ENCODE data around the gene LRRTM4. TPM values are rescaled to one million over a fixed set of nuclear protein-coding genes. Genes with fewer than 3 reads are reported as not detected.

The LRRTM4 gene
- total and polyA plus RNA-seq, 2 donors (not counting 1 experiment from before 2014, with no cell fraction given) = 0.05 TPM; not detected in 1

- no peaks in the 10 kb centered on the region for H3K36me3 ChIP-seq (ENCODE audit: control insufficient read depth, insufficient read depth, low read length)
- no peak overlapping the region for H3K4me2 ChIP-seq (ENCODE audit: extremely low read depth, insufficient read depth, low read length)
- H3K4me3 ChIP-seq (replicated peaks in 1 of 4; ENCODE audit: control extremely low read depth in 1 of 4, insufficient read depth in 1 of 4, low read depth in 3 of 4, low read length in 4 of 4) = no peak overlapping the region
- H3K4me1 ChIP-seq (ENCODE audit: control insufficient read depth, extremely low read depth, insufficient read depth, low read length) = no peaks in the 10 kb centered on the region
- no peak overlapping the region for H3K27ac ChIP-seq (ENCODE audit: insufficient read depth, low read length)
- no peak overlapping the region for H3K9ac ChIP-seq (ENCODE audit: insufficient read depth, low read length)
- DNase-seq (ENCODE audit: low read depth in 2 of 2) = no peak
- H3K27me3 ChIP-seq (ENCODE audit: control insufficient read depth, insufficient read depth, low read length) = no peaks in the 10 kb centered on the region
- no peak for TF ChIP-seq EZH2 (IDR thresholded peaks at IDR 0.05; ENCODE audit: low read length, missing control alignments)
- TF ChIP-seq, protein P1, sequence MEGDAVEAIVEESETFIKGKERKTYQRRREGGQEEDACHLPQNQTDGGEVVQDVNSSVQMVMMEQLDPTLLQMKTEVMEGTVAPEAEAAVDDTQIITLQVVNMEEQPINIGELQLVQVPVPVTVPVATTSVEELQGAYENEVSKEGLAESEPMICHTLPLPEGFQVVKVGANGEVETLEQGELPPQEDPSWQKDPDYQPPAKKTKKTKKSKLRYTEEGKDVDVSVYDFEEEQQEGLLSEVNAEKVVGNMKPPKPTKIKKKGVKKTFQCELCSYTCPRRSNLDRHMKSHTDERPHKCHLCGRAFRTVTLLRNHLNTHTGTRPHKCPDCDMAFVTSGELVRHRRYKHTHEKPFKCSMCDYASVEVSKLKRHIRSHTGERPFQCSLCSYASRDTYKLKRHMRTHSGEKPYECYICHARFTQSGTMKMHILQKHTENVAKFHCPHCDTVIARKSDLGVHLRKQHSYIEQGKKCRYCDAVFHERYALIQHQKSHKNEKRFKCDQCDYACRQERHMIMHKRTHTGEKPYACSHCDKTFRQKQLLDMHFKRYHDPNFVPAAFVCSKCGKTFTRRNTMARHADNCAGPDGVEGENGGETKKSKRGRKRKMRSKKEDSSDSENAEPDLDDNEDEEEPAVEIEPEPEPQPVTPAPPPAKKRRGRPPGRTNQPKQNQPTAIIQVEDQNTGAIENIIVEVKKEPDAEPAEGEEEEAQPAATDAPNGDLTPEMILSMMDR (conservative IDR thresholded peaks at IDR 0.05 in 1 of 2, IDR thresholded peaks at IDR 0.05 in 1 of 2; ENCODE audit: low read depth in 1 of 2, low read length in 2 of 2) = no peak
- no peak overlapping the region for H2AFZ ChIP-seq (ENCODE audit: low read length)
- H4K20me1 ChIP-seq (ENCODE audit: control insufficient read depth, extremely low read depth, insufficient read depth, low read length) = no peaks in the 10 kb centered on the region
- H3K79me2 ChIP-seq (ENCODE audit: control insufficient read depth, insufficient read depth, low read length) = no peaks in the 10 kb centered on the region
- H3K9me3 ChIP-seq (ENCODE audit: control insufficient read depth, insufficient read depth, low read depth, low read length) = no peaks in the 10 kb centered on the region
Observed at GRCh38 chr2:77322431-77322830, 199.7 kb downstream of the LRRTM4 start.

GRCh38 chr2:77314721-77315120 lies 207.5 kb downstream of the LRRTM4 start:
- no peaks in the 10 kb centered on the region for H4K20me1 ChIP-seq (ENCODE audit: control insufficient read depth, extremely low read depth, insufficient read depth, low read length)
- no peaks in the 10 kb centered on the region for H3K4me1 ChIP-seq (ENCODE audit: control insufficient read depth, extremely low read depth, insufficient read depth, low read length)
- no peak overlapping the region for H3K4me3 ChIP-seq (replicated peaks in 1 of 4; ENCODE audit: control extremely low read depth in 1 of 4, insufficient read depth in 1 of 4, low read depth in 3 of 4, low read length in 4 of 4)
- no peaks in the 10 kb centered on the region for H3K79me2 ChIP-seq (ENCODE audit: control insufficient read depth, insufficient read depth, low read length)
- H3K9me3 ChIP-seq (ENCODE audit: control insufficient read depth, insufficient read depth, low read depth, low read length) = no peaks in the 10 kb centered on the region
- no peak overlapping the region for H3K27ac ChIP-seq (ENCODE audit: insufficient read depth, low read length)
- H2AFZ ChIP-seq (ENCODE audit: low read length) = no peak overlapping the region
- no peak overlapping the region for H3K4me2 ChIP-seq (ENCODE audit: extremely low read depth, insufficient read depth, low read length)
- TF ChIP-seq, protein P1 (conservative IDR thresholded peaks at IDR 0.05 in 1 of 2, IDR thresholded peaks at IDR 0.05 in 1 of 2; ENCODE audit: low read depth in 1 of 2, low read length in 2 of 2) = no peak
- no peak for TF ChIP-seq EZH2 (IDR thresholded peaks at IDR 0.05; ENCODE audit: low read length, missing control alignments)
- no peak overlapping the region for H3K9ac ChIP-seq (ENCODE audit: insufficient read depth, low read length)
- H3K27me3 ChIP-seq (ENCODE audit: control insufficient read depth, insufficient read depth, low read length) = no peaks in the 10 kb centered on the region
- no peaks in the 10 kb centered on the region for H3K36me3 ChIP-seq (ENCODE audit: control insufficient read depth, insufficient read depth, low read length)
- DNase-seq (ENCODE audit: low read depth in 2 of 2) = peak in 1 of 2 donors; percentile 2

GRCh38 chr2:77310416-77310815 lies 211.8 kb downstream of the LRRTM4 start:
- H3K36me3 ChIP-seq (ENCODE audit: control insufficient read depth, insufficient read depth, low read length) = no peaks in the 10 kb centered on the region
- H3K4me2 ChIP-seq (ENCODE audit: extremely low read depth, insufficient read depth, low read length) = no peak overlapping the region
- no peak overlapping the region for H2AFZ ChIP-seq (ENCODE audit: low read length)
- no peak overlapping the region for H3K9ac ChIP-seq (ENCODE audit: insufficient read depth, low read length)
- no peak overlapping the region for H3K27ac ChIP-seq (ENCODE audit: insufficient read depth, low read length)
- no peaks in the 10 kb centered on the region for H3K4me1 ChIP-seq (ENCODE audit: control insufficient read depth, extremely low read depth, insufficient read depth, low read length)
- H3K27me3 ChIP-seq (ENCODE audit: control insufficient read depth, insufficient read depth, low read length) = no peaks in the 10 kb centered on the region
- TF ChIP-seq, protein P1 (conservative IDR thresholded peaks at IDR 0.05 in 1 of 2, IDR thresholded peaks at IDR 0.05 in 1 of 2; ENCODE audit: low read depth in 1 of 2, low read length in 2 of 2) = no peak
- TF ChIP-seq EZH2 (IDR thresholded peaks at IDR 0.05; ENCODE audit: low read length, missing control alignments) = no peak
- H4K20me1 ChIP-seq (ENCODE audit: control insufficient read depth, extremely low read depth, insufficient read depth, low read length) = no peaks in the 10 kb centered on the region
- H3K9me3 ChIP-seq (ENCODE audit: control insufficient read depth, insufficient read depth, low read depth, low read length) = no peaks in the 10 kb centered on the region
- no peaks in the 10 kb centered on the region for H3K79me2 ChIP-seq (ENCODE audit: control insufficient read depth, insufficient read depth, low read length)
- DNase-seq (ENCODE audit: low read depth in 2 of 2) = no peak
- no peak overlapping the region for H3K4me3 ChIP-seq (replicated peaks in 1 of 4; ENCODE audit: control extremely low read depth in 1 of 4, insufficient read depth in 1 of 4, low read depth in 3 of 4, low read length in 4 of 4)
